ENCODE results near the gene C2CD4C. TPM values are rescaled to one million over a fixed set of nuclear protein-coding genes. Genes with fewer than 3 reads are reported as not detected.
"Not testable (repeated sequence)": the region's sequence is repeated elsewhere in the genome, so short reads cannot be mapped to it uniquely, and the experiment has no call there.

Gene C2CD4C
- total RNA-seq, 1 donor from 2014 or later = 1.1 TPM

DNA sequence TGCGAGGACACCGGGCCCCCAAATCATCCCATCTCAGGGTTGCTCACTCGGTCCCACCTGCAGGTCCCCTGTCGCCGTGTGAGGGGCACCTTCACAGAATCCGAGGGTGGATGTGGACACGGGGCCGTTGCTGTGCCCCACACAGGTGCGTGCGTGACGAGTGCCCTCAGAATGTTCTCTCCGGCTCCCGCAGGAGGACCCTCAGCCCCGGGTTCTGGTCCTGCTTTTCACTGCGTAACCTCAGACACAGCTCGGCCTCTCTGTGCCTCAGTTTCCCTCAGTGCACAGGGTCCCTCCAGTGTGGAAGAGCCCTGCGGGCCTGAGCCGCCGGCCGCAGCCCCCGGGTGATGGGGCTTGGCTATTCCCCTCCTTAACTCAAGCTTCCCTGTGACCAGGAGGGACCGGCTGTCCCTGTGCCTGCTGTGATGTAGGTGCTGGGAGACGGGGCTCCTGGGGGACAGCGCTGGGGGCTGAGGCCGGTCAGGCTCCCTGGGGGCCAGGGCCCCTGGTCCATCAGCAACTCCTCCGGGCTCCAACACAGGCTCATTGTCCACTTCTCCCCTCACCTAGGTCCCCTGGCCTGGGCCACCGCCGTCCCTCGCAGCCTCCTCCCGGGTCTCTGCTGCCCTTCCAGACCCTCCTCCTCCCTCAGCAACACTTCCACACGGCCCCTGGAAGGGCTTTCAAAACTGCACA is 47.1 kb upstream of the C2CD4C start:
- Mint-ChIP-seq H3K27ac (ENCODE audit: unreplicated experiment) (no peak overlapping the region), H3K27me3 (ENCODE audit: low read depth) (no peaks in the 10 kb centered on the region), H3K4me3 (ENCODE audit: unreplicated experiment) (no peak overlapping the region), H3K4me1 (ENCODE audit: low read depth) (peaks cover 5% of the 10 kb centered on the region), H3K9me3 (ENCODE audit: low read depth) (no peaks in the 10 kb centered on the region), H3K36me3 (ENCODE audit: low read depth) (peaks cover 6% of the 10 kb centered on the region)
- TF ChIP-seq, protein P1, sequence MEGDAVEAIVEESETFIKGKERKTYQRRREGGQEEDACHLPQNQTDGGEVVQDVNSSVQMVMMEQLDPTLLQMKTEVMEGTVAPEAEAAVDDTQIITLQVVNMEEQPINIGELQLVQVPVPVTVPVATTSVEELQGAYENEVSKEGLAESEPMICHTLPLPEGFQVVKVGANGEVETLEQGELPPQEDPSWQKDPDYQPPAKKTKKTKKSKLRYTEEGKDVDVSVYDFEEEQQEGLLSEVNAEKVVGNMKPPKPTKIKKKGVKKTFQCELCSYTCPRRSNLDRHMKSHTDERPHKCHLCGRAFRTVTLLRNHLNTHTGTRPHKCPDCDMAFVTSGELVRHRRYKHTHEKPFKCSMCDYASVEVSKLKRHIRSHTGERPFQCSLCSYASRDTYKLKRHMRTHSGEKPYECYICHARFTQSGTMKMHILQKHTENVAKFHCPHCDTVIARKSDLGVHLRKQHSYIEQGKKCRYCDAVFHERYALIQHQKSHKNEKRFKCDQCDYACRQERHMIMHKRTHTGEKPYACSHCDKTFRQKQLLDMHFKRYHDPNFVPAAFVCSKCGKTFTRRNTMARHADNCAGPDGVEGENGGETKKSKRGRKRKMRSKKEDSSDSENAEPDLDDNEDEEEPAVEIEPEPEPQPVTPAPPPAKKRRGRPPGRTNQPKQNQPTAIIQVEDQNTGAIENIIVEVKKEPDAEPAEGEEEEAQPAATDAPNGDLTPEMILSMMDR (IDR thresholded peaks at IDR 0.05) = no peak
- no peak for DNase-seq (ENCODE audit: low spot score)

DNA sequence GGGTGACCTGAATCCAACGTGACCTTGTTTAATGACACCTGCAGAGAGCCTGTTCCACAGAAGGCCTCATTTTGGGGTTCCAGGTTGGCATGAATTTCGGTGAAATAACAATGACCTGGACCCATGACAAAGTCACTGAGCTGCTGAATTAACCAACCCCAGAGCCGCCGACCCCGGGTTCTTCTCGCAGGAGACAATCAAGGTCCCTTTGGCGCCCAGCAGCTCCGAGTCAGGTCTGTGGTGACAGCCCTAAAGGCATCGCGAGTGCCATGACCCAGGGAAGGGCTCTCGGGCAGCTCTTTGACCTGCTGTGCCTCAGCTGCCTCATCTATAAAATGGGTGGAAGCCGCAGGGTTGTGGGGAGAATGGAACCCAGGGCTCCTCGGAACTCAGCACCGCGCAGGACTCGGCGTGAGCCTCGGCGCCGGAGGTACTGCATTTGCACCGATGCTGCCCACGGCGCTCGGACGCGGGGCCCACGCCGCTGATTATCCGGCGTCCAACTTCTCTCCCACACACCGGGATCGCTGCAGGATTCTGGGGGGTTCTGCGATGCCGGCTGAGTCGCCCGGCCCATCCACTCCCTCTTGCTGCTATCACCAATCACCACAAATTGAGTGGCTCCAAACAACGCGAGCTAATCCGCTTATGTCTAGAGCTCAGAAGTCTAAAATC is 46.2 kb upstream of the C2CD4C start:
- Mint-ChIP-seq H3K9me3 (ENCODE audit: low read depth) (no peaks in the 10 kb centered on the region), H3K27ac (ENCODE audit: unreplicated experiment) (peak overlapping the region; percentile 13), H3K36me3 (ENCODE audit: low read depth) (peaks cover 8% of the 10 kb centered on the region), H3K27me3 (ENCODE audit: low read depth) (no peaks in the 10 kb centered on the region), H3K4me3 (ENCODE audit: unreplicated experiment) (no peak overlapping the region), H3K4me1 (ENCODE audit: low read depth) (peaks cover 5% of the 10 kb centered on the region)
- TF ChIP-seq, protein P1 (IDR thresholded peaks at IDR 0.05) = no peak
- DNase-seq (ENCODE audit: low spot score) = no peak

DNA sequence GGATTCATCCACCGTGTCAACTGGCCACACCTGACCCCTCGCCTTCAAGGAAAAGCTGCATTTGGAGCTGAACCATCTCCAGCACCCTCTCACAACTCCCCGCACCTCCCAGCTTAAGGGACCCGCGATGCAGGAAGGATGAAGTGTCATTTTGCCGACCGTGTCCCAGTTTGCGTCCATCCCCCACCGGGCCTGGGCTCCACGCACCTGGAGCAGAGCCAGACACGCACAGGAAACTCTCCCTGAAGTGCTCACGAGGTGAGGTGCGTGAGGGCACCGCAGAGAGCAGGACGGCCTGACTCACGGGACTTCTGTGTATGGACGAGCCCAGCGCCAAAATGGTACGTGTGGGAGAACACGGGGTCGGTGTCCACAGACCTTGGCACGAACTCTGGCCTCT is 44.7 kb upstream of the C2CD4C start:
- Mint-ChIP-seq H3K4me1 (ENCODE audit: low read depth) (peaks cover under 1% of the 10 kb centered on the region), H3K9me3 (ENCODE audit: low read depth) (no peaks in the 10 kb centered on the region), H3K4me3 (ENCODE audit: unreplicated experiment) (no peak overlapping the region), H3K27me3 (ENCODE audit: low read depth) (no peaks in the 10 kb centered on the region), H3K36me3 (ENCODE audit: low read depth) (peaks cover 8% of the 10 kb centered on the region), H3K27ac (ENCODE audit: unreplicated experiment) (no peak overlapping the region)
- no peak for DNase-seq (ENCODE audit: low spot score)
- TF ChIP-seq, protein P1 (IDR thresholded peaks at IDR 0.05) = no peak

DNA sequence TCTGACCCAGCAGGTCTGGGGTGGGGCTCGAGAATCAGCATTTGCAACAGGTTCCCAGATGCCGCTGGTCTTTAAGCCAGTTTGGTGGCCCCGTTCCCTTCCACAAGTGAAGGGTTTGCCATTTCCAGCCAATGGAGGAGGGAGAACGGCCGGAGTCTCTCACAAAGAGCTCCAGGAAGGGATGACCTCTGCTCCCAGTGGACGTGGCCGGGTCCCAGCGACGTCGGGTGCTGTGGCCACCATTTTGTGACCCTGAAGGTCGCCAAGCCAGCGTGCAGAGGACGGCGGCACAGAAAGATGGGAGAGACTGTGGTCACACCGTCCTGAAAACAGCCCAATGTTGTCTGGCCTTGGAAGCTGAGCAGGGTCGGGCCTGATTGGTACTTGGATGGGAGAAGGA is 43.9 kb upstream of the C2CD4C start:
- Mint-ChIP-seq H3K4me3 (ENCODE audit: unreplicated experiment) (no peak overlapping the region), H3K27me3 (ENCODE audit: low read depth) (no peaks in the 10 kb centered on the region), H3K4me1 (ENCODE audit: low read depth) (peaks cover 4% of the 10 kb centered on the region), H3K36me3 (ENCODE audit: low read depth) (peaks cover 8% of the 10 kb centered on the region), H3K27ac (ENCODE audit: unreplicated experiment) (no peak overlapping the region), H3K9me3 (ENCODE audit: low read depth) (no peaks in the 10 kb centered on the region)
- TF ChIP-seq, protein P1 (IDR thresholded peaks at IDR 0.05) = no peak
- DNase-seq (ENCODE audit: low spot score) = no peak

DNA sequence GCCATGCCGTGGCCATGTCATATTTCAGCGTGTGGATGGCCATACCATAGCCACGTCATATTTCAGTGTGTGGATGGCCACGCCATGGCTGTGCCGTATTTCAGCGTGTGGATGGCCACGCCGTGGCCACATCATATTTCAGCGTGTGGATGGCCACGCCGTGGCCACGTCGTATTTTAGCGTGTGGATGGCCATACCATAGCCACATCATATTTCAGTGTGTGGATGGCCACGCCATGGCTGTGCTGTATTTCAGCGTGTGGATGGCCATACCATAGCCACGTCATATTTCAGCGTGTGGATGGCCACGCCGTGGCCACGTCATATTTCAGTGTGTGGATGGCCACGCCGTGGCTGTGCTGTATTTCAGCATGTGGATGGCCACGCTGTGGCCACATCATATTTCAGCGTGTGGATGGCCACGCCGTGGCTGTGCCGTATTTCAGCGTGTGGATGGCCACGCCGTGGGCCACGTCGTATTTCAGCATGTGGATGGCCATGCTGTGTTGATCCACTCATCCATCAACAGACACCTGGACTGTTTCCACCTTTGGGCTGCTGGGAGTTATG is 42.0 kb upstream of the C2CD4C start:
- not testable (repeated sequence) for H3K4me3 Mint-ChIP-seq (ENCODE audit: unreplicated experiment); H3K4me1 Mint-ChIP-seq (ENCODE audit: low read depth); H3K9me3 Mint-ChIP-seq (ENCODE audit: low read depth); H3K27ac Mint-ChIP-seq (ENCODE audit: unreplicated experiment); DNase-seq (ENCODE audit: low spot score); H3K27me3 Mint-ChIP-seq (ENCODE audit: low read depth); H3K36me3 Mint-ChIP-seq (ENCODE audit: low read depth)

Measured in chondrocyte (in vitro differentiated cells).